K562 (cell line): Measurements from ENCODE around the gene PCSK7. TPM values are rescaled to one million over a fixed set of nuclear protein-coding genes. Genes with fewer than 3 reads are reported as not detected.

Experiments
- FOXP4 ChIP-seq: sonication (generic); formaldehyde crosslinking; IDR thresholded peaks from 2 replicates; pipeline ENCODE4 v1.8.0; 2022; ENCODE audit warnings: mild to moderate bottlenecking, missing genetic modification reagents, borderline replicate concordance
- SRSF7 ChIP-seq: fragments of 200-400 bp; formaldehyde crosslinking; optimal IDR thresholded peaks from 2 replicates; pipeline ENCODE3; 2017; ENCODE audit warnings: mild to moderate bottlenecking, low read depth, low read length
- ZBTB9 ChIP-seq: fragments of 450-650 bp; formaldehyde crosslinking; IDR thresholded peaks from 2 replicates; pipeline ENCODE4 v1.4.0; 2020; ENCODE audit warnings: mild to moderate bottlenecking, moderate library complexity
- ZNF592 ChIP-seq: fragments of 450-650 bp; IDR thresholded peaks from 2 replicates; pipeline ENCODE4 v1.6.1; 2017; ENCODE audit warnings: antibody characterized with exemption, mild to moderate bottlenecking
- ZNF766 ChIP-seq: fragments of 200-800 bp; sonication (Bioruptor generic); conservative IDR thresholded peaks from 2 replicates; pipeline ENCODE4 v1.6.1; 2016; ENCODE audit warnings: missing genetic modification characterization, missing compliant biosample characterization
- ZNF778 ChIP-seq: fragments of 450-650 bp; formaldehyde crosslinking; IDR thresholded peaks from 2 replicates; pipeline ENCODE4 v1.4.0; 2020; ENCODE audit warnings: mild to moderate bottlenecking, moderate library complexity
- polyA plus RNA-seq, 8 experiments: library from polyadenylated mRNA; depleted of rRNA in 4 of 8; stranded (reverse) in 5 of 8; unstranded in 3 of 8; fragments of >200 nt; fragmentation: Nextera tagmentation in 2 of 8; fragmentation: Illumina TruSeq in 1 of 8; extraction: Ambion mirVana in 2 of 8; extraction: Trizol in 1 of 8; gene quantifications; 2 replicates each; pipeline versions ENCODE4 v1.2.1 to v1.2.3, GENCODE V29; 2011 to 2014; ENCODE audit warnings: inconsistent platforms in 1 of 8, missing spikeins in 1 of 8
- total RNA-seq, 7 experiments: library from RNA; depleted of rRNA in 6 of 7; stranded (reverse); fragments of >200 nt in 6 of 7; fragmentation: Illumina TruSeq in 2 of 7; extraction: Trizol in 2 of 7; gene quantifications; 2 replicates each; pipeline versions ENCODE4 v1.2.1 to v1.2.3, GENCODE V29; 2011 to 2021; ENCODE audit warnings: low replicate concordance in 1 of 7

Gene PCSK7
- total and polyA plus RNA-seq, 9 of the 15 experiments (the other 6 are each of a cell fraction or from before 2014, with no cell fraction given) = 3.1 to 29.2 (median 15.6) TPM

GRCh38 chr11:117195258-117195657 is 36.6 kb downstream of the PCSK7 start (continued):
- TF ChIP-seq ZBTB9 (CRISPR knock-in tag) = no peak
- no peak for TF ChIP-seq ZNF766 (CRISPR knock-in tag)
- TF ChIP-seq FOXP4 (CRISPR knock-in tag) = no peak
- TF ChIP-seq SRSF7 = no peak
- TF ChIP-seq ZNF592 = no peak
- no peak for TF ChIP-seq ZNF778
